WERI-Rb-1 (cell line): ENCODE measurements around the gene ANXA5.

ENCODE experiments used
- DNase-seq: peaks from one replicate; pipeline ENCODE4 v3.0.0-alpha.2; 2020
- H3K27ac ChIP-seq: fragments of 250-450 bp; sonication (Bioruptor Pico); 2 replicates; pipeline ENCODE4 v1.5.1; 2020; ENCODE audit warnings: mild to moderate bottlenecking, moderate library complexity
- H3K27me3 ChIP-seq: fragments of 250-450 bp; sonication (Bioruptor Pico); 2 replicates; pipeline ENCODE4 v1.5.1; 2021; ENCODE audit warnings: mild to moderate bottlenecking, low read depth, moderate library complexity; ENCODE audit not compliant: insufficient read depth, severe bottlenecking
- H3K36me3 ChIP-seq: fragments of 250-450 bp; sonication (Bioruptor Pico); 2 replicates; pipeline ENCODE4 v1.5.1; 2020; ENCODE audit warnings: mild to moderate bottlenecking, moderate library complexity
- H3K4me3 ChIP-seq: 2 replicates; pipeline ENCODE4 v1.5.1; 2011; ENCODE audit warnings: low read depth, mild to moderate bottlenecking, control low read depth, low read length
- H3K9me3 ChIP-seq: fragments of 250-450 bp; sonication (Bioruptor Pico); 2 replicates; pipeline ENCODE4 v1.5.1; 2021; ENCODE audit warnings: mild to moderate bottlenecking, moderate library complexity; ENCODE audit not compliant: severe bottlenecking
- CTCF ChIP-seq: IDR thresholded peaks from 2 replicates; pipeline ENCODE4 v1.5.1; 2011; ENCODE audit warnings: low read depth, mild to moderate bottlenecking, control low read depth, inconsistent platforms, low read length

ANXA5 gene

GRCh38 chr4:121690001-121690400, 6.8 kb downstream of the ANXA5 start:
- TF ChIP-seq CTCF = no peak
- H3K36me3 ChIP-seq = peaks cover 34% of the 10 kb centered on the region
- H3K27ac ChIP-seq = no peak overlapping the region
- no peak overlapping the region for H3K4me3 ChIP-seq
- DNase-seq = no peak
- H3K9me3 ChIP-seq = no peaks in the 10 kb centered on the region
- no peaks in the 10 kb centered on the region for H3K27me3 ChIP-seq

DNA sequence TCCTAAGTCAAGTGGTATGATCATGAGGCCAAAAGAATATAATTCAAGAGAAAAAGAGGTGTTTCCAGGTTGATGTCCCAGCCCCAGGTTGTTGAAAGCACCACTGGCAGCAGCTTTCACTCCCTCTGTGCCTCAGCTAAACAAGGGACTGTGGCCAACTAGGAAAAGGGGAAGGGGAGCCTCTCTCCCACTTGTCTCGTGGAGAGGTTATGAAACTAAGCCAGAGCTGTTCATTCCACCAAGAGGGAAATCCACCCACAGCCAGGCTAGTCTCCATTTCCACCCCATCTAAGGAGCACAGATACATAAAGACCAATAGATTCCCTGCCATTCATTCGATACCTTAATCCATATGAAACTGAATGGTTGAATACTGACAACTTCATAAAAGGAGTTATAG, 8.1 kb downstream of the ANXA5 start:
- H3K9me3 ChIP-seq = no peaks in the 10 kb centered on the region
- H3K4me3 ChIP-seq = no peak overlapping the region
- H3K36me3 ChIP-seq = peaks cover 34% of the 10 kb centered on the region
- no peaks in the 10 kb centered on the region for H3K27me3 ChIP-seq
- H3K27ac ChIP-seq = no peak overlapping the region
- DNase-seq = no peak
- no peak for TF ChIP-seq CTCF

DNA sequence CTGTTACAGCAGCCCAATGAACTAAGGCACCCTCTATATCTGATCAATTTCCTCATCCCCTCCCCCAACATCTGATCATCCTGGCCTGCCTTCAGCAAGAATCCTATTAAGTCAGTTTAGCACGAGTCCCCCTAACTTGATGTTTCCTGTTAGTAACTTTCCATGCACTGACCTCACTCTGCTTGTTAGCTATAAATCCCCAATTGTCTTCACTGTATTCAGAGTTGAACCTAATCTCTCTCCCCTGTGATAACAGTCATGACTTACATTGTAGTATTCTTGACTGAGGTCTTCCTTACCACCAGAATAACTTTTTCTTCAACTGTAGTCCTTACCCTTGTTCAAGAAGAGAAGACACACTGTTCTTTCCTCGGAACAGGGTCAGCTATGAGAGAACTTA, 8.5 kb downstream of the ANXA5 start:
- H3K27ac ChIP-seq = no peak overlapping the region
- no peak overlapping the region for H3K4me3 ChIP-seq
- no peaks in the 10 kb centered on the region for H3K27me3 ChIP-seq
- H3K36me3 ChIP-seq = peaks cover 36% of the 10 kb centered on the region
- no peaks in the 10 kb centered on the region for H3K9me3 ChIP-seq
- DNase-seq = no peak
- no peak for TF ChIP-seq CTCF

DNA sequence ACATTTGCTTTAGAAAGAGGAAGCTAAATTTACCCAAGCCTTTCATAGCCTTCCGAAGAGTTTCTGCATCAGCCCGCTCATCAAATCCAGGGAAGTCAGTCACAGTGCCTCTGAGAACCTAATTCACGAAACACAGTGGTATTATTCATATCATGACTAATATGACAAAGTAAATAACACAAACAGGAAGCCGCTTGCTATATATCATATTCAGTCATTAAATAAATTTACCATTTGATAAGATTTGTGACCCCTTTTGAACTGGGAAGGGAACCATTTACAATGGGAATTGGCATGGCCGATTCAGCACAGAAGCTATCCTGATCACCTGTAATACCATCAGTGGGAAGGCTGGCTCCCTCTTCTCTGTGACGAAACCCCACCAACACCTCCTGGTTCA, 10.5 kb downstream of the ANXA5 start:
- Histone ChIP-seq H3K9me3 (no peaks in the 10 kb centered on the region), H3K36me3 (peaks cover 45% of the 10 kb centered on the region), H3K27me3 (no peaks in the 10 kb centered on the region), H3K4me3 (no peak overlapping the region), H3K27ac (no peak overlapping the region)
- DNase-seq = no peak
- no peak for TF ChIP-seq CTCF

DNA sequence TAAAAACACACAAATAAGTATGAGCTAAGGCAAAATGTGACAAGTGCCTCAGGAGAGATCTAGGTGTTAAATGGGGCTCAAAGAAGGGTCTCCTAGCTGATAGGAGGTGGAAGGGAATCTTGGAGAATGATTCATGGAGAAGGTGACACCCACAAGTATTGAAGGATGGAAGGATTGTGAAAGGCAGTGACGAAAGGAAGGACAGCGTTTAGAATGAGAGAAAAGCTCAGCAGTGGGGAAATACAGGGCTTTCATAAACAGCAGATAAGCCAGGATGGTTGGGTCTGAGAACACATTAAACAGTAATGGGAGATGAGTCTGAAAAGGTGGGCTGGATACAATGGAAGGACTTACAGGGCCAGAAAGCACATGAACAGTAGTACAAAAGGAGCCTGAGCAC, 11.5 kb downstream of the ANXA5 start:
- Histone ChIP-seq H3K4me3 (no peak overlapping the region), H3K27ac (no peak overlapping the region), H3K9me3 (no peaks in the 10 kb centered on the region), H3K36me3 (peaks cover 53% of the 10 kb centered on the region), H3K27me3 (no peaks in the 10 kb centered on the region)
- DNase-seq = no peak
- no peak for TF ChIP-seq CTCF

- H3K36me3 ChIP-seq = peaks cover 55% of the 10 kb centered on the region
Measured at GRCh38 chr4:121684561-121684960, 12.2 kb downstream of the ANXA5 start.

More at GRCh38 chr4:121684561-121684960, 12.2 kb downstream of the ANXA5 start:
- DNase-seq = no peak
- TF ChIP-seq CTCF = no peak
- H3K27me3 ChIP-seq = no peaks in the 10 kb centered on the region
- H3K9me3 ChIP-seq = no peaks in the 10 kb centered on the region
- H3K27ac ChIP-seq = no peak overlapping the region
- no peak overlapping the region for H3K4me3 ChIP-seq
